ENCODE results near the gene PYY.
A peak's percentile ranks its signal among the peaks of the same experiment; 100 is the strongest.
"Not testable (repeated sequence)": the region's sequence is repeated elsewhere in the genome, so short reads cannot be mapped to it uniquely, and the experiment has no call there.

Gene PYY

DNA sequence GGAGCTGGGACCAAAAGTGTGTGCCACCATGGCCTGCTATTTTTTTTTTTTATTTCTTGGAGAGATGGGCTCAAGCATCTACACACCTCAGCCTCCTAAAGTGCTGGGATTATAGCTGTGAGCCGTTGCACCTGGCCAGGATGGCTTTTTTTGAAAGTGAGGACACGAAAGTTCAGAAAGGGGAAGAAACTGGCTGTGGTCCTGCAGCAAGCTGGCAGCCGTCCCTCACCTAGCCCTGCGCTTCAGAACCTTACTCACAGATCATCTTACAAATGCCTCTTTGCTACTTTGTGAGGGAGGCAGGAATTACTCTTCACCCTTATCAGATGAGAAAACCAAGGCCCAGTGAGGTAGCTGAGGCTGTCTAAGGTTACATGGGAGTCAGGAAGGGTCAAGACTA lies 7.0 kb downstream of the PYY start:
- H3K27ac ChIP-seq = no peak overlapping the region
- H3K36me3 ChIP-seq = no peaks in the 10 kb centered on the region
- H3K4me3 ChIP-seq (ENCODE audit: low read depth, low read length) = no peak overlapping the region
- no peaks in the 10 kb centered on the region for H3K9me3 ChIP-seq (ENCODE audit: severe bottlenecking)
- H3K27me3 ChIP-seq (ENCODE audit: insufficient read depth, low read depth, severe bottlenecking) = no peaks in the 10 kb centered on the region
- TF ChIP-seq, protein P1, sequence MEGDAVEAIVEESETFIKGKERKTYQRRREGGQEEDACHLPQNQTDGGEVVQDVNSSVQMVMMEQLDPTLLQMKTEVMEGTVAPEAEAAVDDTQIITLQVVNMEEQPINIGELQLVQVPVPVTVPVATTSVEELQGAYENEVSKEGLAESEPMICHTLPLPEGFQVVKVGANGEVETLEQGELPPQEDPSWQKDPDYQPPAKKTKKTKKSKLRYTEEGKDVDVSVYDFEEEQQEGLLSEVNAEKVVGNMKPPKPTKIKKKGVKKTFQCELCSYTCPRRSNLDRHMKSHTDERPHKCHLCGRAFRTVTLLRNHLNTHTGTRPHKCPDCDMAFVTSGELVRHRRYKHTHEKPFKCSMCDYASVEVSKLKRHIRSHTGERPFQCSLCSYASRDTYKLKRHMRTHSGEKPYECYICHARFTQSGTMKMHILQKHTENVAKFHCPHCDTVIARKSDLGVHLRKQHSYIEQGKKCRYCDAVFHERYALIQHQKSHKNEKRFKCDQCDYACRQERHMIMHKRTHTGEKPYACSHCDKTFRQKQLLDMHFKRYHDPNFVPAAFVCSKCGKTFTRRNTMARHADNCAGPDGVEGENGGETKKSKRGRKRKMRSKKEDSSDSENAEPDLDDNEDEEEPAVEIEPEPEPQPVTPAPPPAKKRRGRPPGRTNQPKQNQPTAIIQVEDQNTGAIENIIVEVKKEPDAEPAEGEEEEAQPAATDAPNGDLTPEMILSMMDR (IDR thresholded peaks at IDR 0.05; ENCODE audit: low read depth, low read length) = no peak
- DNase-seq = no peak

- Histone ChIP-seq H3K9me3 (ENCODE audit: severe bottlenecking) (no peaks in the 10 kb centered on the region), H3K27me3 (ENCODE audit: insufficient read depth, low read depth, severe bottlenecking) (no peaks in the 10 kb centered on the region), H3K36me3 (no peaks in the 10 kb centered on the region), H3K4me3 (ENCODE audit: low read depth, low read length) (no peak overlapping the region), H3K27ac (no peak overlapping the region)
- DNase-seq = no peak
- TF ChIP-seq, protein P1 (IDR thresholded peaks at IDR 0.05; ENCODE audit: low read depth, low read length) = no peak
These were observed 8.5 kb downstream of the PYY start for GRCh38 chr17:43945074-43945829.

- H3K9me3 ChIP-seq (ENCODE audit: severe bottlenecking) = no peaks in the 10 kb centered on the region
- H3K36me3 ChIP-seq = no peaks in the 10 kb centered on the region
- H3K4me3 ChIP-seq (ENCODE audit: low read depth, low read length) = no peak within 1 kb of the TSS
- H3K27me3 ChIP-seq (ENCODE audit: insufficient read depth, low read depth, severe bottlenecking) = peaks cover 2% of the 10 kb centered on the region
- TF ChIP-seq, protein P1 (IDR thresholded peaks at IDR 0.05; ENCODE audit: low read depth, low read length) = no peak
- no peak within 1 kb of the TSS for H3K27ac ChIP-seq
- no peak for DNase-seq
These were observed 11.6 kb downstream of the PYY start, which contains the start of gene PPY for GRCh38 chr17:43942051-43942685. Gene PPY, minus strand, starts transcription at chr17:43942476. Its CDS starts 822 bp downstream, at chr17:43941654.

DNA sequence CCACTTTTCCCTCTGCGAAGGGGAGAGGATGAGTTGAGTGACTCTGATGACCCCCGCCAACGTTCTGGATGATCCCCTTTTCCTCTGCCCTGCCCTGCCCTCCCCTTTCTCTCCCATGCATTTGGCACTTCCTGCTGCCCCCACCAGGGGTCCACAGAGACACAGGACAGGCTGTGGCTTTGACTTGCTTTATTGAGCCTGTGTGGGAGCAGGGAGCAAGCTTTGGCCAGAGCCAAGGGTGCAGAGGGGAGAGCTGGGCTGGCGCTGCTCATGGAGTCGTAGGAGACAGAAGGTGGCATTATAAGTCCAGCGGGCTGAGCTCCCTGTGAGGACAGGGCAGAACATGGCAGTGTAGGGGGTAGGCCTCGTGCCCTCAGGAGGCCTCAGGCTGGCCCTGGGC lies 13.1 kb downstream of the PYY start:
- TF ChIP-seq, protein P1 (IDR thresholded peaks at IDR 0.05; ENCODE audit: low read depth, low read length) = peak; percentile 94
- peak; percentile 93 for DNase-seq
- Histone ChIP-seq H3K9me3 (ENCODE audit: severe bottlenecking) (no peaks in the 10 kb centered on the region), H3K36me3 (no peaks in the 10 kb centered on the region), H3K27me3 (ENCODE audit: insufficient read depth, low read depth, severe bottlenecking) (peaks cover 2% of the 10 kb centered on the region), H3K27ac (0 out of 2 replicates have a peak overlapping the region, but pooled peaks have one; percentile 5), H3K4me3 (ENCODE audit: low read depth, low read length) (no peak overlapping the region)

GRCh38 chr17:43939886-43940285 lies 13.9 kb downstream of the PYY start:
- Histone ChIP-seq H3K36me3 (no peaks in the 10 kb centered on the region), H3K9me3 (ENCODE audit: severe bottlenecking) (no peaks in the 10 kb centered on the region), H3K4me3 (ENCODE audit: low read depth, low read length) (no peak overlapping the region), H3K27ac (no peak overlapping the region), H3K27me3 (ENCODE audit: insufficient read depth, low read depth, severe bottlenecking) (peaks cover 2% of the 10 kb centered on the region)
- TF ChIP-seq, protein P1 (IDR thresholded peaks at IDR 0.05; ENCODE audit: low read depth, low read length) = no peak
- DNase-seq = no peak

- not testable (repeated sequence) for H3K36me3 ChIP-seq; H3K27me3 ChIP-seq (ENCODE audit: insufficient read depth, low read depth, severe bottlenecking); H3K27ac ChIP-seq; DNase-seq; H3K9me3 ChIP-seq (ENCODE audit: severe bottlenecking); H3K4me3 ChIP-seq (ENCODE audit: low read depth, low read length)
These were observed 14.3 kb downstream of the PYY start for GRCh38 chr17:43939452-43939851.
